Adipocyte (in vitro differentiated cells): ENCODE measurements around the gene OPRM1.

ENCODE experiments used
- DNase-seq: peaks from one replicate; pipeline ENCODE4 v3.0.0-alpha.2; 2015; ENCODE audit warnings: low read depth
- H3K27me3 ChIP-seq: replicated peaks from 2 replicates; pipeline ENCODE4 v1.7.0; 2013; ENCODE audit warnings: mild to moderate bottlenecking, low read length, moderate library complexity; ENCODE audit not compliant: control insufficient read depth, insufficient read depth
- H3K36me3 ChIP-seq: 2 replicates; pipeline ENCODE4 v1.7.0; 2013; ENCODE audit warnings: low read length, mild to moderate bottlenecking, moderate library complexity; ENCODE audit not compliant: control insufficient read depth, insufficient read depth, severe bottlenecking
- H3K4me1 ChIP-seq: 2 replicates; pipeline ENCODE4 v1.7.0; 2013; ENCODE audit warnings: mild to moderate bottlenecking, low read length, moderate library complexity; ENCODE audit not compliant: control insufficient read depth, insufficient read depth
- H3K4me3 ChIP-seq: 2 replicates; pipeline ENCODE4 v1.7.0; 2013; ENCODE audit warnings: mild to moderate bottlenecking, low read length, moderate library complexity
- H3K9ac ChIP-seq: 2 replicates; pipeline ENCODE4 v1.7.0; 2013; ENCODE audit warnings: mild to moderate bottlenecking, low read length, moderate library complexity
- H3K9me3 ChIP-seq: 2 replicates; pipeline ENCODE4 v1.7.0; 2013; ENCODE audit warnings: mild to moderate bottlenecking, low read length, moderate library complexity; ENCODE audit not compliant: control insufficient read depth

OPRM1 gene

GRCh38 chr6:154209555-154209954 lies 170.5 kb downstream of the OPRM1 start:
- Histone ChIP-seq H3K27me3 (no peaks in the 10 kb centered on the region), H3K9ac (no peak overlapping the region), H3K36me3 (no peaks in the 10 kb centered on the region), H3K4me3 (no peak overlapping the region), H3K4me1 (no peaks in the 10 kb centered on the region), H3K9me3 (no peaks in the 10 kb centered on the region)
- no peak for DNase-seq

DNA sequence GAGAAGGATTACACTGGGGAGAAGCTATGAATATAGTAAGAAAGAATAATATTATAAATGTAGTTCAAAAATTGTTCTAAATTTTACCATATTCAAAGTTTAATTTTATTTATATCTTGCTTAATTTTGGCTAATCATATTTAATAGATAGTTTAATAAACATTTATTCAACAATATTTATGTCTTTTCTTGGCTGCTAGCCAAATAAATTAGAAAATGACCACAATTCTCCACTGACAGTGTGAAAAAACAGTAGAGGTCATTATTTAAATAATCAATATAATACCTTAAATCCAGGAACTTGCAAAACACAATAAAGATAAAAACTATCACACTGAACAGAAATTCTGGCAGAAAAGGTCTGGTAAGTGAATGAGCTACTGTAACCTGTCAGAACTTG lies 171.6 kb downstream of the OPRM1 start:
- Histone ChIP-seq H3K36me3 (no peaks in the 10 kb centered on the region), H3K9ac (no peak overlapping the region), H3K4me3 (no peak overlapping the region), H3K27me3 (no peaks in the 10 kb centered on the region), H3K4me1 (no peaks in the 10 kb centered on the region), H3K9me3 (no peaks in the 10 kb centered on the region)
- DNase-seq: no peak

GRCh38 chr6:154213782-154214181 lies 174.7 kb downstream of the OPRM1 start:
- DNase-seq: no peak
- Histone ChIP-seq H3K9me3 (no peaks in the 10 kb centered on the region), H3K4me1 (no peaks in the 10 kb centered on the region), H3K27me3 (no peaks in the 10 kb centered on the region), H3K9ac (no peak overlapping the region), H3K36me3 (no peaks in the 10 kb centered on the region), H3K4me3 (no peak overlapping the region)

DNA sequence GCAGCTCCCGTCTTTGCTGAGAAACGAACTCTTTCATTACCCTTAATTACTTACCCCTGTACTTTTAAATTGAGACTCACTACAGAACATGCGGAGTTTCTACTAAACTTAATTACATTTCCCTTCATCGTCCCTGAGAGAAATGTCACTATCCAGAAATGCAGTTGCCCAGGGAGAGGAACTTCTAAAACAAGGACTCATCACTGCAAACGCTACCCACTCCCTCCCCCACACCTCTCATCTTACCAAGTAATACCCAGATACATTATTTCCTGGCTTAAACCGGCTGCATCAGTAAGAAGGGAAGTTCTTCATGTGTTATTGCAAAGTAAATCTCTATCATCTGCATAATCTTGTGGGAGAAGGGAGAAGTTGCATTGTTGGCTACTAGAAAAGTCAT lies 179.3 kb downstream of the OPRM1 start:
- peaks cover 4% of the 10 kb centered on the region for H3K27me3 ChIP-seq
- no peaks in the 10 kb centered on the region for H3K4me1 ChIP-seq
- DNase-seq: no peak
- no peaks in the 10 kb centered on the region for H3K36me3 ChIP-seq
- no peak overlapping the region for H3K4me3 ChIP-seq
- no peak overlapping the region for H3K9ac ChIP-seq
- H3K9me3 ChIP-seq: no peaks in the 10 kb centered on the region

DNA sequence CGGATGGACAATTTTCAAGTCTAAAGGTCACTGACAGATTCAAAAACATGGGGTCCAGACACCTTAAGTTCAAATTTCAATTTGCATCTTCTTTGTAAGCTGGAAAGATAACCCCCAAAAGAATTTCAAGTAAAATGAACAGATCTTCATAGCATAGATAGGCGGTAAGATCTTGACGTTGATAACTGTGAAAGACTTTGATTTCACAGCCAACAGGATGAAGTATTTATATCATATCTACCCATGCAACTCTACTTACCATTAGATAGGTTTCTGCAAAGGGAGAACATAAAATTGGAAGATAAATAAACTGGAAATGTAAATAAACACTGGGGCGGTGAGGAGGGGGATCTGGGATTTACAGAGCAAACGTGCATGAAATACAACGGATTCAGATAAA lies 179.7 kb downstream of the OPRM1 start:
- peaks cover 4% of the 10 kb centered on the region for H3K27me3 ChIP-seq
- no peak overlapping the region for H3K4me3 ChIP-seq
- H3K36me3 ChIP-seq: no peaks in the 10 kb centered on the region
- no peaks in the 10 kb centered on the region for H3K4me1 ChIP-seq
- no peak for DNase-seq
- no peak overlapping the region for H3K9ac ChIP-seq
- no peaks in the 10 kb centered on the region for H3K9me3 ChIP-seq

- Histone ChIP-seq H3K9ac (no peak overlapping the region), H3K36me3 (no peaks in the 10 kb centered on the region), H3K4me1 (no peaks in the 10 kb centered on the region), H3K27me3 (peaks cover 4% of the 10 kb centered on the region), H3K9me3 (no peaks in the 10 kb centered on the region), H3K4me3 (no peak overlapping the region)
- DNase-seq: no peak
Observed at GRCh38 chr6:154219250-154219649, 180.2 kb downstream of the OPRM1 start.

DNA sequence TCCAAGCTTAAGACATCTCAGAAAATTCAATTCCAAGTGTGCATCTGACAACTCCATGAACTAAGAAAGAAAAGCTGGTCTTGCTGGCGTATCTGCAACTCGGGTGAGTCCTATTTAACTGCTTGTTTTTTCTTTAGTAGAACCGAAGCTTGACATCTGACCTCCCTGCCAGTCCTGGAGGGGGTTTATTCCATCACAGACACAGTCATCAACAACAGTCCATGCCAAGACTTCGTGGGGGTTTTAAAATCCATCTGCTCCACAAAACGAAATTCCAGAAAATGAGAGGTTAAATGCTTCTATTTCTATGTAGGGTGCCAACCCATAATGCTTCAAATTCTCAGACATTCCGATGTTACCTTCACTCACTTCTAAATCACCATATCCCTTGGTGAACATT lies 183.7 kb downstream of the OPRM1 start:
- no peak for DNase-seq
- H3K4me1 ChIP-seq: no peaks in the 10 kb centered on the region

DNA sequence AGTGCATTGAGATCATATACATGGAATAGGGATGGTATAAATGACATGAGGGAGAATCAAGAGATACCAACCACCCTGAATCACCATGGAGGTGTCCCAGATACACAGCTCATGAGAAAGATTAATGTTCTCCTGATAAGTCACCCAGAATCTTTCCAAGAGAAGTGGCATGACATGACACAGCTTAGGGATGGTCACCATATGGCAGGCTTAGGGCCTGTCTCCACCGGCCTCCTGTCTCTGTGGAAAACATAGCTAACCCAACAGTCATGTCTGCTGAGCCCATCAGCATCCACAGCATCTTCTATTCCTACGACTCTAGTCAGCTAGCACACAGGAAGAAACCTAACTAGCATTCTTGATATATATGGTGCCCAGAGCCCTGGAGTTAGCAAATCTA lies 184.3 kb downstream of the OPRM1 start:
- H3K27me3 ChIP-seq: peaks cover 4% of the 10 kb centered on the region
- DNase-seq: no peak
- H3K9ac ChIP-seq: no peak overlapping the region
- no peak overlapping the region for H3K4me3 ChIP-seq
- no peaks in the 10 kb centered on the region for H3K9me3 ChIP-seq
- H3K36me3 ChIP-seq: no peaks in the 10 kb centered on the region
- H3K4me1 ChIP-seq: no peaks in the 10 kb centered on the region

More for the DNA sequence above, 183.7 kb downstream of the OPRM1 start:
- H3K36me3 ChIP-seq: no peaks in the 10 kb centered on the region
- H3K9ac ChIP-seq: no peak overlapping the region
- peaks cover 4% of the 10 kb centered on the region for H3K27me3 ChIP-seq
- H3K4me3 ChIP-seq: no peak overlapping the region
- H3K9me3 ChIP-seq: no peaks in the 10 kb centered on the region

DNA sequence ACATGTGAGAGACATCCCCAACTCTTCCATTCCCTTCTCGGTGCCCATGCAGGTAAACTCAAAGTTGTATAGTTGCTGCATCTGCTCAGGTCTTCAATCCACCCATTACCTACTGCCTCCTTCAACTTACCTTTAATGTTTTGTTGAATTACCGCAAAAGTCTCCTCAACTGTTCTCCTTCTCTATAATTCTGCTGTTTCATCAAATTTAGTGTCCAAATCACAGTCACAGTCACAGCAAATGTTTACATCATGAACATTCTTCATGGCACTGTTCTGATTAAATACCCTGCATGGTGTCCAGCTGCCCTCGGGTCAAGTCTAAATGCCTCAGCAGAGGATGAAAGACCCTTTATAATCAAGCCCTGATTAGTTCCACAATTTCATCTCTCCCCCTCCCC lies 187.4 kb downstream of the OPRM1 start:
- H3K36me3 ChIP-seq: no peaks in the 10 kb centered on the region
- no peaks in the 10 kb centered on the region for H3K9me3 ChIP-seq
- no peaks in the 10 kb centered on the region for H3K27me3 ChIP-seq
- H3K9ac ChIP-seq: no peak overlapping the region
- DNase-seq: no peak
- peaks cover 6% of the 10 kb centered on the region for H3K4me1 ChIP-seq
- H3K4me3 ChIP-seq: no peak overlapping the region

DNA sequence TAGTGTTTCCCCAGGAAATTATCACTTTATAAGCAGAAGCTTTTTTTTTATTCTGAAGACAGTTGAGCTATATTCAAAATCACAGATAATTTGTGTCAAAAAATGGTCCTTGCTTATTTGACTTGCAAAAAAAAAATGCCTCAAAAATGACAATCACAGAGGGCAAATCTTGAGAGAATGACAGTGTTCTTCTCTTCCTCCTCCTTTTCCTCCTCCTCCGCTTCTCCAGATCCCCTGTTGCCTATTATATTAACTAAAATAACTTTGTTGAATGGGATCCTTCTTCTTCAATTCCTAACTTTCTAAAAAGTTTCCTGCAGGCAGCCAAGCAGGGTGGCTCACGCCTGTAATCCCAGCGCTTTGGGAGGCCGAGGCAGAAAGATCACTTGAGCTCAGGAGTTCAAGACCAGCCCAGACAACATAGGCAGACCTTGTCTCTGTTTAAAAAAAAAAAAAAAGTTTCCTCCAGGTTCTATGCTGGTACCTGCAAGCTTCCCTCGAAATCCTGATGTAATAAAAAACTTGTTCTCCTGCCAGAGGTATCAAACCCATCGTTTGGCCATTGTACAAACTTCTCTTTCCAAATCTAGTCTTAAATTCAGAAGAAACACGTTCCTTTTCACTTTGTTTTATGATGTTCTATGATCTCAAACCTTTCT lies 189.0 kb downstream of the OPRM1 start:
- Histone ChIP-seq H3K9ac (no peak overlapping the region), H3K36me3 (no peaks in the 10 kb centered on the region), H3K27me3 (no peaks in the 10 kb centered on the region), H3K4me1 (peaks cover 6% of the 10 kb centered on the region), H3K4me3 (no peak overlapping the region), H3K9me3 (no peaks in the 10 kb centered on the region)
- DNase-seq: no peak

GRCh38 chr6:154228521-154228905 lies 189.5 kb downstream of the OPRM1 start:
- Histone ChIP-seq H3K36me3 (no peaks in the 10 kb centered on the region), H3K4me1 (peaks cover 6% of the 10 kb centered on the region), H3K9ac (no peak overlapping the region), H3K9me3 (no peaks in the 10 kb centered on the region), H3K27me3 (no peaks in the 10 kb centered on the region), H3K4me3 (no peak overlapping the region)
- DNase-seq: no peak

DNA sequence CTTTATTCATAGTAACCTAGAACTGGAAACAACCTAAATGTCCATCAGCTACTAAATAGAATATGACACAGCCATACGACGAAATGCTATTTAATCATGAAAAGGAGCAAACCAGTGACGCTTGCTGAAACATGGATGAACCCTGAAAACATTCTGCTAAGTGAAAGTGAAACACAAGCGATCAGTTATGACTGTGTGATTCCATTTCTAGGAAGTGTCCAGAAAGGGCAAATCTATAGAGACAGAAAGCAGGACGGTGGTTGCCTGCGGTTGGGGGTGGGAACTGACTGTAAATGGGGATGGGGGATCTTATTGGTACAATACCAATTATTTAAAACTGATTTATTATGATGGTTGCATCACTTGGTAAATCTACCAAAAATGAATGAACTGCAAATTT lies 190.7 kb downstream of the OPRM1 start:
- H3K4me3 ChIP-seq: no peak overlapping the region
- no peak overlapping the region for H3K9ac ChIP-seq
- H3K9me3 ChIP-seq: no peaks in the 10 kb centered on the region
- no peaks in the 10 kb centered on the region for H3K36me3 ChIP-seq
- H3K27me3 ChIP-seq: no peaks in the 10 kb centered on the region
- peaks cover 6% of the 10 kb centered on the region for H3K4me1 ChIP-seq
- DNase-seq: no peak
